Left kidney (tissue), 2 donors: ENCODE measurements around the gene GPRIN3. TPM values are rescaled to one million over a fixed set of nuclear protein-coding genes. Genes with fewer than 3 reads are reported as not detected.

ENCODE experiments used
- DNase-seq: peaks from one replicate; pipeline ENCODE4 v3.0.0-alpha.2; 2013
- polyA plus RNA-seq: library from polyadenylated mRNA; unstranded; fragments of 120-200 nt; gene quantifications from one replicate; pipeline ENCODE4 v1.2.1, GENCODE V29; 2013; ENCODE audit not compliant: insufficient read length

Gene GPRIN3
- polyA plus RNA-seq, 1 donor = 8.6 TPM

DNA sequence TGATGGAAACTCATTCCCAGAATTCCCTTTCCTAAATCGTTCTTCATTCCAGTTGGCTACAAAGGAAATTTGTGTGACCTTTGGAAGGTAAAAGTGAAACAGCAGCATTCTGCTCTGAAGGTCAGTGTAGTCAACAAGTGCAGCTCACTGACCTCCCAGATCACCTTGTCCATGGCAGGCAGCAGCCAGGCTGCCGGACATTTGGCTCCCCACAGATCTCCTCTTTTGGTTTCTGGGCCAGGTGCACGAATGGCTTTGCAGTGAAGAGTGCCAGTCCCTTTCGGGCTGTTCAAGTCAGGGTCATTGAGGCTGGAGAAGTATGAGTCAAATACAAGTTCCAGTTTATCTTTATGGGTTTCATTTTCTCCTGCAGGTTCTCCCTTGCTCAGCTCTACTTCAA is 14.3 kb downstream of the GPRIN3 start:
- DNase-seq = no peak

DNA sequence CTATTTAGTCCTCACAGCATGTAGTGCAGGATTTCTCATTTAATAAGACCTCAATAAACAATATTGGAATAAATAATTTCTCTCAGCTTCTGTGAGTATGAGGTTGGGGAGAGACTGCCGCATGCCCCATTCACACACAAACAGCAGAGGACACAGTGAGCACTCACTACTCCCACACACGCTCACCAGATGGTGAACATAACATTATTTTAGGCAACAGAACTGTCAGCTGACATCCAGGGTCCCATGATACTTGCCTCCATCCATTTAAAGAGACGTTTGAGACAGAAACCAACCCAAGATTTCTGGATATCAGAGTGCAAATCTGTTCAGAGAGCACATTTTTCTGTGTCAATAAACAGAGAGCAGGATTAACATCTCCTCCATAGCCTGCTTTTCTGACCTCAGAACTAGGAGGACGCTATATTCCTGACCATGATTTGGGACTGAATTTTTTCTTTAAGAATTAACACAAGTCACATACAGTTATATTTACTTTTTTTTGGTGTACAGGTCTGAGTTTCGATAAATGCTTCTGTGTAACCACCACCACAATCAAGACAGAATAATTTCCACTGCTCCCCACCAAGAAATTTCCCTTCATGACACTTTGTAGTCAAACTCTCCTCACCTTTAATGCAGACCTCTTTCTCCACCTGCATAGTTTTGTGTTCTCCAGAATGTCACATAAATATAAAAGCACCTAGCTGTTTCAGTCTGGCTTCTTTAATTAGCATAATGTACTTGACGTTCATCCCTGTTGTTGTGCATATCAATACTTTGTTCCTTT is 16.7 kb downstream of the GPRIN3 start:
- DNase-seq = no peak

DNA sequence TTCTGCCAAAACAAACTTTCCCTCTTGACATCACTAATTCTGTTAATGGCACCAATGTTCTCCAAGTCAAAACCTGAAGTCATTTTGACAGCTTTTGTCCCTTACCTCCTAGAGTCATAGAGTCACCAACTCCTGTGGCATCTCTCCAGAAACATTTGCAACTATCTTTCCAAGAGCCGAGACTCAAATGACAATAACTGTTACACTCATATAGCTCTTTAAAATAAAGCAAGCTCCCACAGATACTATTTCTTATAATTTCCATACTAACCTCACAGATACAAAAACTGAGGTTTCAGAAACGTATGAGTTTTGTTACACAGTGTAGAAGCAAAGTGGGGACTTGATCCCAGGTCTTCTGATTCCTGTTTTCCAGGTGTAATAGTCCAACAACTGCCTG is 18.3 kb downstream of the GPRIN3 start:
- no peak for DNase-seq

DNA sequence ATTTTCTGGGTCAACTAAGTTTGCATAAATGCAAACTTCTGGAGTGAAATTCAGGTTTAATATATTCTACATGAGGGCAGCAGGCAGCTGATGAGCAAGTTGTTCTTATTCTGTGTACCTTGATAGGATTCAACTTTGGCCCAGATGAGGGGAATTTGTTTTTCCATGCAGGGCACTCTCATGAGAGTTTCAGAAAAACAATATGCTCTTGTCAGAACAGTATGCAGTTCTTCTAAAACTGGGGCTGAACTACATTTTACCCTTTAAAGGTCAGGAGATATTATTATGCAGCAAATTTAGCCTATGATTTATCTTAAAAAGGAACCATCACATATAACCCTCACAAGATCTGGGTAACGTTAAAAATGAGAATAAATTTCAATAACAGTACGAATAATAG is 19.2 kb downstream of the GPRIN3 start:
- no peak for DNase-seq

GRCh38 chr4:89287945-89288344 is 19.7 kb downstream of the GPRIN3 start:
- no peak for DNase-seq

DNA sequence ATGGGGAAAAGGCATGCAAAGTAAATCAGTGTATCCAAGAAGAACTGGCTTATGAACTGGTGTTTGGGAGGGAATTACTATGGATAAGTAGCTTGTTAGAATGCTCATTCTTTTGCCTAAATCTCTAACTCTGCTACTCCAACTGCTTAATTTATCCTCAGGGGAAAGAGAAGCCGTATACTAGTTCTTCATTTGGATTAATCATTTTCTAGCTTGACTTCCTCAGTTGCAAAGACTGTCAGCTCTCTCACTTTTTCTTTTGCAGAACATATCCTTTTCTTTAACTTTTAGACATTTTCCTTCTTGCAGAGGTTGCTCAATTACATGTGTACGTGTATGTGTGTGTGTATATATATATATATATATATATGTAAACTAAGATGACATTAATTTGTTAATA is 21.9 kb downstream of the GPRIN3 start:
- DNase-seq = no peak

GRCh38 chr4:89284828-89285227 is 22.8 kb downstream of the GPRIN3 start:
- DNase-seq = no peak

GRCh38 chr4:89284020-89284424 is 23.6 kb downstream of the GPRIN3 start:
- DNase-seq = no peak

- no peak for DNase-seq
Observed at GRCh38 chr4:89283226-89284009, 24.2 kb downstream of the GPRIN3 start.

DNA sequence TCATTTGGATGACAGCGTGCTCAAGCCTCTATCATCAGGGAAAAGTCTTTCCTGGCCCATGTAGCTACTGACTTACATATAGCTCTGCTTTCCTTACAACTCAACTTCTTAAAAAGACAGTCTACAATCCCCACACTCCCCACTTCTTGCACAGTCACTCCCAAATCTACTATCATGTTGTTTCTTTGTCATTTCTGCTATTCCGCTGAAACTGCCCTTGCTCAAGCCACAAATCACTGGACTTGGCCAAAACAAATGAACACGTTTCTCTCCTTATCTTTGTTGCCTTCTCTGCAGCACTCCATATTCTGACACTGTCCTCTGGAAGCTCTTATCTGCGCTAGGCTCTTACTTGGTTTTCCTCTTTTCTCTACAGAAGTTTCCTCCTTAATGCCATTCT is 28.2 kb downstream of the GPRIN3 start:
- no peak for DNase-seq

- DNase-seq = no peak
Observed at GRCh38 chr4:89277412-89277811, 30.2 kb downstream of the GPRIN3 start.

- DNase-seq = no peak
Observed at GRCh38 chr4:89276296-89276695, 31.3 kb downstream of the GPRIN3 start.

GRCh38 chr4:89275587-89275986 is 32.0 kb downstream of the GPRIN3 start:
- DNase-seq = peak; percentile 33

DNA sequence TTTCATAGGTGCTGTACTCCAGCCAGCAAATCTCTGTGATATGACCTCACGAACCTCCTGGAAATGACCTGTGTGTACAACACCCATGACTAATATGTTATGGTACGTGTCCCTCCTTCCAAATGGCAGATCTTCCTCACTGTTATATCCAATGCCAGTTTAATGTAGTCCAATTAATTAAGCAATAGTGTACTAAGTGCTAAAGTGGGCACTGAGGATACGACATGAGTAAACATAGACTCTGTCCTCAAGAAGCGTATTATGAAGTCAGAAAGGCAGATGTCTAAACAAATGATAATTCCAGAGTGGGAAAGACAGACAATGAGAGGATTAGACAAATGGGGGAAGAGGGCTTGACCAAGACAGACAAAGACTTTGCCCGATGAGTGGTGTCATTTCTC is 33.9 kb downstream of the GPRIN3 start:
- no peak for DNase-seq

GRCh38 chr4:89270792-89271191 is 36.8 kb downstream of the GPRIN3 start:
- DNase-seq = no peak

DNA sequence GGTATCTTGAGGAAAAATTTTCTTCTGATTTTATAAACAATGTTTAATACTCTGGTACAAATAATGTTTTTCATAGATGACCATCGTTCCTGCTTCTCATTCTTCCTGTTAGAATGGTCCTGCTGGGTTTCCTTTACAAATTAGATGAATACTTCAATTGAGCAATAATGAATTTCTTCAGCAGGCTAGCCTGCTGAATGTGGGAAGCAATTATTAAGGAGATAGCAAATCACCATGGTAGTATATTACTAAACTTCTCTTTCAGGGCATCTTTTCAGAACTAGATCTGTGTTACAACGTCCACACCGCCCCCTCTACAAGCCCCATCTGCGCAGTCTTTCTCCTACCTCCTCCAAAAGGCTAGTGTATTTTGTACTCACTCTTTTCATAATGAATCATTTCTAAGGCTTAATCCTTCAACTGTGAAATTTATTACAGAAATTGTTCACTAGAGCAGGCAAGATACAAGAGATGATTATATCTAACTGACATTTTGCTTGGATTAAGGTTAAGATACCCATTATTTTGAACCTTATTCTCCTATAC is 38.4 kb downstream of the GPRIN3 start:
- DNase-seq = no peak

DNA sequence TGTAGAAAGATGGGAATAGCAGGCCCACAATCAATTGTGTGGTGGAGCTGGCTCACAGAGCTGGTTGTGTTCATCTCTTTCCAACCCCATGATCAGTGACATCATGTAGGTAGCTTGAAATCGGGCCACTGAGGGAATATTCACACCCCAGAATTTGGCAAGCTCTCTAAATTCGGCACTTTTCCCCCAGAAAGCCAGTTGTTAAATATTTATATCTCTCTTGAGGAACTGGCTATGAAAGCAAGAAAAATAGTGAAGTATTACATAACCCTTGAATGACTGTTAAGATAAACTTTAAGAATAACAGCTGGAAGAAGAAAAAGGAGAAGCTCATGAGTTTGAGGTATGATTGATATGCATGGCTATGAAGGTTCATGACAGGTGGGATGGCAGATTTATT is 38.9 kb downstream of the GPRIN3 start:
- no peak for DNase-seq

GRCh38 chr4:89267846-89268245 is 39.8 kb downstream of the GPRIN3 start:
- no peak for DNase-seq

- DNase-seq = no peak
Observed at GRCh38 chr4:89267392-89267791, 40.2 kb downstream of the GPRIN3 start.

- DNase-seq = no peak
Observed at GRCh38 chr4:89266128-89266527, 41.5 kb downstream of the GPRIN3 start.

DNA sequence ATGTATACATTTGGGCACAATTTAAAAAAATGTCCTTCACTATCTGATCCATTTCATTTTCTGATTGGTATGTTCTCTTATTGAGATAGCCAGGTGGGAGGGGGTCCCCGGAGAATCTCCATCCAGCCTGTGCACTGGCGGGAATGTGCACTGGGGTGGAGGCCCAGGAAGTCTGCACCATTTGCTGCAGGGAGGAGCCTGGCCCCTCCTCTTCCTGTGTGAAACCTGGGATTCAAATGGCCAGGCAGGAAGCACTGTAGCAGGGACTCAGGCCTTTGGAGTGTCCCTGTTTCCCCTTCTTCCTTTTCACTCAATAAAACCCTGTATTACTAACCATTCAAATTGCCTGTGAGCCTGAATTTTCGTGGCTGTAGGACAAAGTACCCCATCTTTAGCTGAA is 44.3 kb downstream of the GPRIN3 start:
- DNase-seq = no peak

GRCh38 chr4:89259301-89260028 is 48.1 kb downstream of the GPRIN3 start:
- DNase-seq = no peak

GRCh38 chr4:89258506-89258905 is 49.1 kb downstream of the GPRIN3 start:
- DNase-seq = no peak
